Measurements from ENCODE around the gene FAM98C. TPM values are rescaled to one million over a fixed set of nuclear protein-coding genes. Genes with fewer than 3 reads are reported as not detected.
"Not testable (repeated sequence)": the region's sequence is repeated elsewhere in the genome, so short reads cannot be mapped to it uniquely, and the experiment has no call there.

Gene FAM98C
- total RNA-seq, 1 experiment from 2014 or later: 18.8 TPM

DNA sequence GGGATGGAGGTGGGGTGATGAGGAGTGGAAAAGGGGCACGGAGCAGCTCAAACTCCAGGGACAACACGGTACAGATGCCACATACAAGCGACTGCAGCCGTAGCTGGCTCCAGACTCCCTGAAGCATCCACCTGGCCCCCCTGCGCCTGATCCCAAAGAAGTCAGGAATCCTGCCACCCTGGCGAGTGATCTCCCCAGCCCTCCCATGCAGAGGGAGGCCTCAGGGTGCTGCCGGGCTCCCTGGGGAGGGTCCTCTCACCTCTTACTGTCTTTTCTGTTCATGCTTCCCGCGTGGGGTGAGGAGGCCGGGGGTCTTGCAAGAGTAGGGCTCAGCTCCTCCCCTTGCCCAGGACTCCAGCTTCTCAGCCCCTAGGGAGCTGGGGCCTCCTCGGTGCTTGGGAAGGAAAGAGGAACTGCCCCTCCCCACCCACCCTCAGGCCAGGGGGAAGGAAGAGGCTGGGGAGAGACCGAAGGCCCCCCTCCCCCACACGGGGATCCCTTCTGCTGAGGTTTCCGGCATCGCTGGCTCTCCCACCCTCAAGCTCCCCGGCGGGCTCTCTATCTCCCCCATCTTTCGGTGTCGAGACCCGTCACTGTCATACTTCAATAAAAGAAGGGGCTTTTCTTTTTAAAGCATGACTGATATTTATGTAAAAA lies 23.0 kb downstream of the FAM98C start, which contains the start of gene RASGRP4:
Gene RASGRP4, minus strand, starts transcription at position 410 of the 657 bp plus-strand sequence. Its CDS starts 128 bp downstream, at position 282.
- H3K27me3 Mint-ChIP-seq (ENCODE audit: insufficient read depth, unreplicated experiment): peaks cover 18% of the 10 kb centered on the region
- H3K4me1 Mint-ChIP-seq (ENCODE audit: insufficient read depth, unreplicated experiment): no peaks in the 10 kb centered on the region
- DNase-seq (ENCODE audit: unreplicated experiment): no peak
- intact Hi-C loops (cut with micrococcal nuclease): no loop called here
- ChIA-PET CTCF (no interaction called here), POLR2A (no interaction called here)
- BruUV-seq (replicated peaks): no TSS peak
- no peaks in the 10 kb centered on the region for H3K36me3 Mint-ChIP-seq (ENCODE audit: insufficient read depth, unreplicated experiment)
- no peak within 1 kb of the TSS for H3K27ac Mint-ChIP-seq (ENCODE audit: low read depth, unreplicated experiment)
- TF ChIP-seq, protein P1, sequence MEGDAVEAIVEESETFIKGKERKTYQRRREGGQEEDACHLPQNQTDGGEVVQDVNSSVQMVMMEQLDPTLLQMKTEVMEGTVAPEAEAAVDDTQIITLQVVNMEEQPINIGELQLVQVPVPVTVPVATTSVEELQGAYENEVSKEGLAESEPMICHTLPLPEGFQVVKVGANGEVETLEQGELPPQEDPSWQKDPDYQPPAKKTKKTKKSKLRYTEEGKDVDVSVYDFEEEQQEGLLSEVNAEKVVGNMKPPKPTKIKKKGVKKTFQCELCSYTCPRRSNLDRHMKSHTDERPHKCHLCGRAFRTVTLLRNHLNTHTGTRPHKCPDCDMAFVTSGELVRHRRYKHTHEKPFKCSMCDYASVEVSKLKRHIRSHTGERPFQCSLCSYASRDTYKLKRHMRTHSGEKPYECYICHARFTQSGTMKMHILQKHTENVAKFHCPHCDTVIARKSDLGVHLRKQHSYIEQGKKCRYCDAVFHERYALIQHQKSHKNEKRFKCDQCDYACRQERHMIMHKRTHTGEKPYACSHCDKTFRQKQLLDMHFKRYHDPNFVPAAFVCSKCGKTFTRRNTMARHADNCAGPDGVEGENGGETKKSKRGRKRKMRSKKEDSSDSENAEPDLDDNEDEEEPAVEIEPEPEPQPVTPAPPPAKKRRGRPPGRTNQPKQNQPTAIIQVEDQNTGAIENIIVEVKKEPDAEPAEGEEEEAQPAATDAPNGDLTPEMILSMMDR (IDR thresholded peaks at IDR 0.05; ENCODE audit: unreplicated experiment): no peak
- H3K9me3 Mint-ChIP-seq (ENCODE audit: unreplicated experiment): no peaks in the 10 kb centered on the region
- H3K4me3 Mint-ChIP-seq (ENCODE audit: unreplicated experiment): no peak within 1 kb of the TSS

DNA sequence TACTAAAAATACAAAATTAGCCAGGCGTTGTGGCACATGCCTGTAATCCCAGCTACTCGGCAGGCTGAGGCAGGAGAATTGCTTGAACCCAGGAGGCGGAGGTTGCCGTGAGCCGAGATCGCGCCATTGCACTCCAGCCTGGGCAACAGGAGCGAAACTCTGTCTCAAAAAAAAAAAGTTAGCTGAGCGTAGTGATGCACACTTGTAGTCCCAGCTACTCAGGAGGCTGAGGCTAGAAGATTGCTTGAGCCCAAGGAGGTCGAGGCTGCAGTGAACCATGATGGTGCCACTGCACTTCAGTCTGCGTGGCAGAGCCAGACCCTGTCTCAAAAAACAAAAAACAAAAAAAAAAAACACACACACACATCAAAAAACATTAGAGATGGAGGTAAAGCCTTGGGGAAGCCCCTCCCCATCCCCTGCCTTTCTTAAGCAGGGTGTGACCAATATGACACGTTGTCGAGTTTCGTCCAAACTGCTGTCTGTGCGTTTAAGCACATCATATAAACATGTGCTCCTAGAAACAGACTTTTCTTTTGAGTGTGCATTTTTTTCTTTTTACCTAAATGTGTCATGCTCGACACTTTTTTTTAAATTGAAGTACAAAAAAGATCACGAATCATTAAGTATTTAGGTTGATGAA lies 24.3 kb downstream of the FAM98C start:
- H3K9me3 Mint-ChIP-seq (ENCODE audit: unreplicated experiment); BruUV-seq (replicated peaks); POLR2A ChIA-PET; H3K27ac Mint-ChIP-seq (ENCODE audit: low read depth, unreplicated experiment); H3K4me1 Mint-ChIP-seq (ENCODE audit: insufficient read depth, unreplicated experiment); H3K4me3 Mint-ChIP-seq (ENCODE audit: unreplicated experiment); DNase-seq (ENCODE audit: unreplicated experiment); intact Hi-C loops (cut with micrococcal nuclease); H3K36me3 Mint-ChIP-seq (ENCODE audit: insufficient read depth, unreplicated experiment); CTCF ChIA-PET: not testable (repeated sequence)
- H3K27me3 Mint-ChIP-seq (ENCODE audit: insufficient read depth, unreplicated experiment): peaks cover 18% of the 10 kb centered on the region

DNA sequence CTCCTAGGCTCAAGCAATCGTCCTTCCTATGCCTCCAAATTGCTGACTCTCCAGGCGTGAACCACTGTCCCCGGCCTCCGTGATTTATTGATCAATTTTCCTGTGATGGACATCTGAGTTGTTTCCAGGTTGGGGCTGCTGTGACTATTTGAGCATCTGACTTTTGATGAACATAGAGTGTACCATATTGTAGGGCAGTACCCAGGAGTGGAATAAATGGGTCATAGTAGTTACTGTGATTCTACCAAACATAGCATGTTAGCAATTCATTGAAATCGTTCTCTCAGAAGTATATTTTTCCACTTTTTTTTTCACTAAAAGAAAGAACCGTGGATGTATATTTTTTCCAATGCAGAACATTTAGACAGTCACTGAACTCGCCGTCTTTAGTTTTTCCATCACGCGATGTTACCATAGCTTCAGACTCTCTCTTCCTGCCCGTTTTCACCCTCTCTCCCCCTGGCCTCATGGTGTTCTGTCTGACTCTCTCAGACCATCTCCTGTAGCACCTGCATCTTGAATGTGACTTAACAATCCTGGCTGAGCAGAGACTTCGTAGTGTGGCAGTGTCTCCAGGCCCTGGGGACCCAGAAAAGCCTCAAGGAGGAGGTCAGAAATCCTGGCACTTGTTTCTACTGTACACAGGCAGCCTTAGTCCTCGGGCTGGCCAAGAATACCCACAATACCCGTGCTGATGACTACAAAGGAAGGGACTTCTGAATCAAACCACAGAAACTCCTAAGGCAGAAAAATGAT lies 26.3 kb downstream of the FAM98C start:
- H3K4me3 Mint-ChIP-seq (ENCODE audit: unreplicated experiment): no peak overlapping the region
- no peaks in the 10 kb centered on the region for H3K36me3 Mint-ChIP-seq (ENCODE audit: insufficient read depth, unreplicated experiment)
- no TSS peak for BruUV-seq (replicated peaks)
- ChIA-PET CTCF (interaction anchor here (0.6 to 1.8 kb wide), 2 partner anchors 11 to 502 kb away, joined by 3 read pairs; no protein-coding TSS in a partner anchor), POLR2A (no interaction called here)
- DNase-seq (ENCODE audit: unreplicated experiment): no peak
- H3K9me3 Mint-ChIP-seq (ENCODE audit: unreplicated experiment): no peaks in the 10 kb centered on the region
- no peak overlapping the region for H3K27ac Mint-ChIP-seq (ENCODE audit: low read depth, unreplicated experiment)
- intact Hi-C loops (cut with micrococcal nuclease): no loop called here
- H3K4me1 Mint-ChIP-seq (ENCODE audit: insufficient read depth, unreplicated experiment): no peaks in the 10 kb centered on the region
- peaks cover 23% of the 10 kb centered on the region for H3K27me3 Mint-ChIP-seq (ENCODE audit: insufficient read depth, unreplicated experiment)
- TF ChIP-seq, protein P1 (IDR thresholded peaks at IDR 0.05; ENCODE audit: unreplicated experiment): no peak

DNA sequence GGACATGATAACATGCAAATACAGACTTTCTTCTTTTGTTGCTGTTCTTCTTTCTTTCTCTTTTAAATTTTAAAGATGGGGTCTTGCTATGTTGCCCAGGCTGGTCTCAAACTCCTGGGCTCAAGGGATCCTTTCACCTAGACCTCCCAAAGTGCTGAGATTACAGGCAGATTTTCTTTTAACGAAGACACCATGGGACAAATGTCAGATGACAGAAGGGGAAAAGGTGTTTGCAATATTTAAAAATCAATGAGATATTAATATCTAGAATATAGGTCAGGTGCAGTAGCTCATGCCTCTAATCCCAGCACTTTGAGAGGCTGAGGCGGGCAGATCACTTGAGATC lies 26.9 kb downstream of the FAM98C start:
- H3K36me3 Mint-ChIP-seq (ENCODE audit: insufficient read depth, unreplicated experiment): no peaks in the 10 kb centered on the region
- H3K4me1 Mint-ChIP-seq (ENCODE audit: insufficient read depth, unreplicated experiment): no peaks in the 10 kb centered on the region
- TF ChIP-seq, protein P1 (IDR thresholded peaks at IDR 0.05; ENCODE audit: unreplicated experiment): no peak
- H3K4me3 Mint-ChIP-seq (ENCODE audit: unreplicated experiment): no peak overlapping the region
- ChIA-PET POLR2A (no interaction called here), CTCF (no interaction called here)
- no TSS peak for BruUV-seq (replicated peaks)
- H3K27ac Mint-ChIP-seq (ENCODE audit: low read depth, unreplicated experiment): no peak overlapping the region
- DNase-seq (ENCODE audit: unreplicated experiment): no peak
- peaks cover 29% of the 10 kb centered on the region for H3K27me3 Mint-ChIP-seq (ENCODE audit: insufficient read depth, unreplicated experiment)
- intact Hi-C loops (cut with micrococcal nuclease): no loop called here
- no peaks in the 10 kb centered on the region for H3K9me3 Mint-ChIP-seq (ENCODE audit: unreplicated experiment)

Measured in MCF 10A (cell line).